ENCODE results near the gene ADGRD2.

The ADGRD2 gene

GRCh38 chr9:124439086-124439485 lies 11.2 kb upstream of the ADGRD2 start:
- DNase-seq = no peak

DNA sequence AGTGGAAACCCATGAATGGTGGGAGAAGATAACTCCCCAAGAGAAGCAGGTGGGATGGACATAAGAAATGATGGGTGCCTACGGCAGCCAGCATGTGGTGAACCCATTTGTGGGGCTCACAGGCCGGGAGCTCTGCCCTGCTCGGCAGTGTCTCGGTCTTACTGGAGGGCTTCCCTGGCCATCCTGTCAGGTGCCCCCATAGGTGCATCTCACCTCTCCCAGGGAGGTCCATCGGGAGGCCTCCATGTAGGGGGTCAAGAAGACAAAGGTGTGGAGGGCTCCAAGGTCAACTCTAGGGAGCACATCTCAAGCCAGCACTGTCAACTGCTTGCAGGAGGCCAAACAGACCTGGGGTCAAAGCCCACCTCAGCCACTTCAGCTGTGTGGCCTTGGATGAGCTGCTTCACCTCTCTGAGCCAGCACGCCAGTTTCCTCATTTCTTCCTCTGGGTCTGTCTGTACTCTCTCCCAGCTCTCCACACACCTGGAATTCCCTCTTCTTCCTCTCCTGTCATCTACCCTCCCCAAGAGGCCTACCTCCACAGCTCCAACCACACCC lies 10.5 kb upstream of the ADGRD2 start:
- DNase-seq = no peak

DNA sequence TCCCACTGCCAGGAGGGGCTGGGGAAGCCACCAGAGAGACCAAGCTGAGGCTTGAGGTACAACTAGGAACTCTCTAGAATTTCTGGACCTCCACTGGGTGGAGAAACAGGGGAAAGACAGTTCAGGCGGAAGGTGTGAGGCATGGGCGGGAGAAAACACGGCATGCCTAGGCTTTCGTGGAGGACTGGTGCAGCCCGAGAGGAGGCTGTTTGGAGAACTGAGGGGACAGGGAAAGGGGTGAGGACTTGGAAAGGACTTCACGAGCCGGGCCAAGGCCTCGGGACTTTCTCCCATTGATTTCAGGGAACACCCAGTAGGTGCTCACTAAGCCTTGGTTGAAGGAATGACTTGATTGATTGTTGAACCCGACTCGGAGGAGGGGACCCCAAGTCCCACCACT lies 9.5 kb upstream of the ADGRD2 start:
- no peak for DNase-seq

DNA sequence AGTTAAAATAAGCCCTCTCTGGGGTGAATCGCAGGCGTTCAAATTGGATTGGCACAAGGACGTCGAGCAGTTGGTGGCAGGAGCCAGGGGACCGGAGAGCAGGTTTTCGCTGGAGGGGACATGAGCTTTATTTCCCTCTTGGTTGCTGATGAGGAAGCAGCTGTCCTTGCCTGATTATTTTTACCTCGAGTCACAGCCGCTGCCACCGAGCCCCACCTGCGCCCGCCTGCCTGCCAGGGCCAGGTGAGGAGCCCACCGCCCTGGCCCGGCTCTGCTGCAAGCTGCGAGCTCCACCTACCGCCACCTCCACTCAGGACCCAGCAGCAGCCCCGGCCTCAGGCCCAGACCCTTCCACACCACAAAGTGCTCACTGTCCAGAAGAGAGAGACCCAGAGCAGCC lies 9.0 kb upstream of the ADGRD2 start:
- DNase-seq = no peak

DNA sequence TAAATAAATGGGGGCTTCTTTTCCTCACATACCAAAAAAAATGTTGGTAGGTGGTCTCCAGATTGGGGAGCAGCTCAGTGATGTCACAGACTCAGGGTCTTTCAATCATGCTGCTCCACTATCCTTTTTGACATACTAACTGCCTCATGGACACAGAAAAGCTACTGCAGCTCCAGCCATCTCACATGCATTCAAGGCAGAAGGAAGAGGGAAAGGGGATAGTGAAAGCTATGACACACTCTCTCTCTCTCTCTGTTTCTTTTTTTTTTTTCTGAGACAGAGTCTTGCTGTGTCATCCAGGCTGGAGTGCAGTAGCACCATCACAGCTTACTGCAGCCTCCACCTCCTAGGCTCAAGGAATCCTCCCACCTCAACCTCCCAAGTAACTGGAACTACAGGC lies 7.9 kb upstream of the ADGRD2 start:
- DNase-seq = no peak

DNA sequence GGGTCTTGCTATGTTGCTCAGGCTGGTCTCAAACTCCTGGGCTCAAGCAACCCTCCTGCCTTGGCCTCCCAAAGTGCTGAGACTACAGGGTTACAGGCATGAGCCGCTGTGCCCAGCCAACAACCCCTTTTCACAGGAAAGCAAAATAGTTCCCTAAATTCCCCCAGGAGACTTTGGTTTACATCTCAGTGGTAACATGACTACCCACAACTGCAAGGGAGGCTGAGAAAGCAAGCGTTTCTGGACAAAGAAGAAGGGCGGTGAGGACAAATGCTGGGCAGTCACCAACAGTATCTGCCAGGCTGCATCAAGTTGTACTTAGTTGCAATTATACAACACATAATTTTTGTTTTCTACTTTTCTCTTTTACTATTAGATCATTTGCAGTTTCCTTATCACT lies 7.4 kb upstream of the ADGRD2 start:
- DNase-seq = no peak

DNA sequence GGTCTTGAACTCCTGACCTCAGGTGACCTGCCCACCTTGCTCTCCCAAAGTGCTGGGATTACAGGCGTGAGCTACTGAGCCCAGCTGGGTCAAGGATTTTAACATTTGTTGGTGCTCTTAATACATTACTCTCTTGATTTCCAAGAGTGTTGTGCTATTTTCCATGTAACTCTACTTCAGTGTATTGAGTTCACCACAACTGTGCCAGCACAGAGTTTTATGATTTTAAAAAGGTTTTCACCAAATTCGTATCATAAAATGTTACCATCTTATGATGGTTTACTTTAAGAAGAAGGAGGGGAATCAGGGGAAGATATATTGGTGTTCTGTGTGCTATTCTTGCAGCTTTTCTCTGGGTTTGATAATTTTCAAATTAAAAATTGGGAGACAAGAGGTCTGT lies 6.6 kb upstream of the ADGRD2 start:
- no peak for DNase-seq

DNA sequence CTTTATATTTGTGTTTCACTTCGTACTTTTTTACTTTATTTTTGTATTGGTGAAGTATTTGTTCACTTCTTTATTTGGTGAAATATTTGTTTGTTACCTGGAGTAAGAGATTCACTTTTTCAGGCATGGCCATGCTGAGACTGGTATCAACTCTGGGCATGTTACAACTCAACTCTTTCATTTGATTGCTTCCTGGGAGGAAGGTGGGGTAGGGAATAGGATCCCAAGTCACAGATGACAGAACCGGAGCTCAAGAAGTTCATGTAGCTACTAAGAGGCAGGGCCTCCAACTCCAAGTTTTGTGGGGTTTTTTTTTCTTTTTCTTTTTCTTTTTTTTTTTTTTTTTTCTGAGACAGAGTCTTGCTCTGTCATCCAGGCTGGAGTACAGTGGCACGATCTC lies 6.1 kb upstream of the ADGRD2 start:
- no peak for DNase-seq

DNA sequence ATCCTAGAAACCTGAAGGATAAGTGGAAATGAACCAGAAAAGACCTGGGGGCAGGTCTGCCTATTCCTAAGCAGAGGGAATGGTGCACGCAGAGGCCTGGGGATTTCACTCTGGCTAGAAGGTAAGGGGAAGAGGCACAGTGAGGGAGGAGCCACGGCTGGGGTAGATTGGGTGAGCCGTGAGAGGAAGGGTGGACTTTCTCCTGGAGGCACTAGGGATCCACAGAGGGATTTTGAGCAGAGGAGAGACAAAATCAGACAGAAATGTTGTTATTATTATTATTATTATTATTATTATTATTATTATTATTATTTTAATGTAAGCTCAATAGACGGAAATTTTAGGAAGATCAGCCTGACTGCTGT lies 3.0 kb upstream of the ADGRD2 start:
- DNase-seq = no peak

DNA sequence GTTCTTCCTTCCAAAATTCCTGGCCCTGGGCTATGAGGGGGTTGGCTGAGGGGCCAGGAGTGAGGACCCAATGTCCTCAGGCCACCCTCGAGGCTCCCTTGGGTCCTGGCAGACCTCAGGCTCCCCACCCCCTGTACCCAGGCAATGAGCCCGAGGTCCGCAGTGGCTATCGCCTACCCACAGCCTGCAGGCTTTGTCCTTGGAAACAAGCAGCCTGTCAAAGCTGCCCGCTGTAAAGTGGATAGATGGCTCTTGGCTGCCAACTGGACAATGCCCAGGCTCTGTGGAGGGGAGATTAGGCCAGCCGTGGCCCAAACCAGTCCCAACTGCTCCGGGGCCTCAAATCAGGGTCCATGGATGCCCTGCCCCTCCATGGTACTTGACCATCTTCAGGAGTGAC lies 2.2 kb upstream of the ADGRD2 start:
- DNase-seq = no peak

- DNase-seq = no peak
Measured at GRCh38 chr9:124449381-124450151, 685 bp upstream of the ADGRD2 start.

- DNase-seq = no peak
Measured at GRCh38 chr9:124450931-124451661, 845 bp downstream of the ADGRD2 start.

DNA sequence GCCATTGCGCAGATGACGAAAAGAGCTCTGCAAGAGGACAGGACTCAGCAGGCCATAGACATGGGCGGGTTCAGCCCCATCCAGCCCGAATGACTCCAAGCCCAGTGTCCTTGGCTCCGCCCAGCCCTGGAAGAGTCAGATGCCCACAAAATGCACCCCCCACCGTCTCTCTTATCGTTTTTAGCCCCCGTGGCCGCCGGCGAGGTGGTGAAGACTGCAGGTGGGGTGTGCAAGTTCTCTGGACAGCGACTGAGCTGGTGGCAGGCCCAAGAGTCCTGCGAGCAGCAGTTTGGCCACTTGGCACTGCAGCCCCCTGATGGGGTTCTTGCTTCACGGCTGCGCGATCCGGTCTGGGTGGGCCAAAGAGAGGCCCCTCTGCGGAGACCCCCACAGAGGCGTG lies 2.1 kb downstream of the ADGRD2 start:
- DNase-seq = no peak

GRCh38 chr9:124452841-124453585 lies 2.8 kb downstream of the ADGRD2 start:
- no peak for DNase-seq

DNA sequence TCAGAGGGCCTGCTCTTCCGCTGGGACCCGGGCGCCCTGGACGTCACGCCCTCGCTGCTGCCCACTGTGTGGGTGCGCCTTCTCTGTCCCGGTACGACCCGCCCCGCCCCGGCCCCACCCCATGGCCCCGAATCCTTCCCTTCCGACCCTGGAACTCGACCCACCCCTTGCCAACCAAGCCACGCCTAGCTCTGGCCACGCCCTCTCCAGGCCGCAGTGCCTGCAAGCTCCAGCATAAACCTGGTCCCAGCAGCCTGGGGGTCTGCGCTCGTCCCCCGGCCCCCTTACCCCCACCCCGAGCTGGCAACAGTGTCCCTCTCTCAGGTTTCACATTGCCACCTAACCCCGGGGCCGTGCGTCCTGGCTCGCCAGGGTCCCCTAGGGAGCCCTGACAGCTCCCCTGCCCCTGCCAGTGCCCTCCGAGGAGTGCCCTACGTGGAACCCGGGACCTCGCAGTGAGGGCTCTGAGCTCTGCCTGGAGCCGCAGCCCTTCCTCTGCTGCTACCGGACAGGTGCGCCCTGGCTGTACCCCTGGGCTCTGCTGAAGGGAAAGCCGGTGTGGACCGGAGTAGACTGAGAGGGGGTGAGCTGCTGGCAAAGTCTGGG lies 3.4 kb downstream of the ADGRD2 start:
- DNase-seq = no peak

DNA sequence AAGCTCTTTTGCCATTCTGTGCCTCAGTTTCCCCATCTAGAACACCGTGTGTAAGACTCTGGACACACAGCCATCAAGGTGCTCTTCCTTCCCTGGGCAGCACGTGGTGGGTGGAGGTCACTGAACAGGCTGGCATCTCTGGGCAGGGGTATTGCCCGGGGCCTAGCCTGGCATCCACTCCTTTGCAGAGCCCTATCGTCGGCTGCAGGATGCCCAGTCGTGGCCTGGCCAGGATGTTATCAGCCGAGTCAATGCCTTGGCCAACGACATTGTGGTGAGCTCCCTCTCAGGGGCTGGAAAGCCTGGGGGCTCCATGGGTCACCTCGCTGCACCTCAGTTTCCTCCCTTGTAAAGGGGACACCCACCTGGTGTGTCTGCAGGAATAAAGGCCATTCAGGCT lies 4.0 kb downstream of the ADGRD2 start:
- no peak for DNase-seq

GRCh38 chr9:124454791-124455443 lies 4.7 kb downstream of the ADGRD2 start:
- DNase-seq = no peak

DNA sequence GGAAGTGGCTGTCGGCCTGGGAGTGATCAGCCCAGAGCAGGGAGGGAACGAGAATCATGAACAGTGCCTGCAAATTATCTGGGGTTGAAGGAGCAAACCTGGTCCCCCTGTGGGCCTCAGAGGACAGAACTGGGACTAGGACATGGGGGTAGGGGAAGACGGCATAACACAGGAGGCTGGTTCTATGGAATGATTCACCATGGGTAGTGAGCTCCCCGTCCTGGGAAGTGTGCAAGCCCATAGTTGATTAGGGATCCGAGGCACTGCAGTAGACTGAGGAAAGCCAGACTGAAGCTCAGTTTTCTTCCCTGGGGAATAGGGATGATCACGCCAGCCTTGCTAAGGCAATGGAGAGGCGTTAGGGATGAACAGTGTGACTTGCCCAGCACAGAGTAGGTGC lies 5.6 kb downstream of the ADGRD2 start:
- no peak for DNase-seq

GRCh38 chr9:124456341-124457078 lies 6.3 kb downstream of the ADGRD2 start:
- DNase-seq = no peak

- no peak for DNase-seq
Measured at GRCh38 chr9:124457079-124457886, 7.0 kb downstream of the ADGRD2 start.

- no peak for DNase-seq
Measured at GRCh38 chr9:124457887-124458431, 7.7 kb downstream of the ADGRD2 start.

Data from fibroblast of skin of right quadriceps (primary cell).